ENCODE measurements around the gene SFT2D3. TPM values are rescaled to one million over a fixed set of nuclear protein-coding genes. Genes with fewer than 3 reads are reported as not detected.

The SFT2D3 gene
- not detected for polyA plus RNA-seq (2012; ENCODE audit: low read depth, missing spikeins)

GRCh38 chr2:127701193-127701650, at the start of gene SFT2D3:
Gene SFT2D3 (plus strand): TSS chr2:127701497. CDS start chr2:127701529, 32 bp downstream.
- DNase-seq (ENCODE audit: insufficient read length, low spot score) = peak; percentile 91
- FAIRE-seq = peak; percentile 98
- TF ChIP-seq POLR2A (IDR thresholded peaks at IDR 0.05; ENCODE audit: low read depth, low read length) (peak; percentile 98), PAX5 (IDR thresholded peaks at IDR 0.05; ENCODE audit: insufficient read depth, low read length, severe bottlenecking) (peak; percentile 49), SPI1 (IDR thresholded peaks at IDR 0.05; ENCODE audit: low read depth, low read length) (peak; percentile 46), POLR2AphosphoS5 (IDR thresholded peaks at IDR 0.05; ENCODE audit: low read depth, low read length) (peak; percentile 94), TAF1 (IDR thresholded peaks at IDR 0.05; ENCODE audit: low read depth, low read length) (peak; percentile 95), POU2F2 (IDR thresholded peaks at IDR 0.05; ENCODE audit: low read depth, low read length) (peak; percentile 71; the same call in 1 of the 2 replicates)

- TF ChIP-seq POU2F2 (IDR thresholded peaks at IDR 0.05; ENCODE audit: low read depth, low read length) (no peak), PAX5 (IDR thresholded peaks at IDR 0.05; ENCODE audit: insufficient read depth, low read length, severe bottlenecking) (no peak), POLR2A (IDR thresholded peaks at IDR 0.05; ENCODE audit: low read depth, low read length) (no peak), TAF1 (IDR thresholded peaks at IDR 0.05; ENCODE audit: low read depth, low read length) (no peak), SPI1 (IDR thresholded peaks at IDR 0.05; ENCODE audit: low read depth, low read length) (no peak; the same call in 1 of the 2 replicates), POLR2AphosphoS5 (IDR thresholded peaks at IDR 0.05; ENCODE audit: low read depth, low read length) (no peak)
- no peak for DNase-seq (ENCODE audit: insufficient read length, low spot score)
These were observed 49.2 kb upstream of the SFT2D3 start for GRCh38 chr2:127651971-127652550.

GRCh38 chr2:127652786-127653357, 48.4 kb upstream of the SFT2D3 start:
- TF ChIP-seq PAX5 (IDR thresholded peaks at IDR 0.05; ENCODE audit: insufficient read depth, low read length, severe bottlenecking) = no peak
- DNase-seq (ENCODE audit: insufficient read length, low spot score) (no peak), FAIRE-seq (no peak)

More at GRCh38 chr2:127651971-127652550, 49.2 kb upstream of the SFT2D3 start:
- peak; percentile 13 for FAIRE-seq

DNA sequence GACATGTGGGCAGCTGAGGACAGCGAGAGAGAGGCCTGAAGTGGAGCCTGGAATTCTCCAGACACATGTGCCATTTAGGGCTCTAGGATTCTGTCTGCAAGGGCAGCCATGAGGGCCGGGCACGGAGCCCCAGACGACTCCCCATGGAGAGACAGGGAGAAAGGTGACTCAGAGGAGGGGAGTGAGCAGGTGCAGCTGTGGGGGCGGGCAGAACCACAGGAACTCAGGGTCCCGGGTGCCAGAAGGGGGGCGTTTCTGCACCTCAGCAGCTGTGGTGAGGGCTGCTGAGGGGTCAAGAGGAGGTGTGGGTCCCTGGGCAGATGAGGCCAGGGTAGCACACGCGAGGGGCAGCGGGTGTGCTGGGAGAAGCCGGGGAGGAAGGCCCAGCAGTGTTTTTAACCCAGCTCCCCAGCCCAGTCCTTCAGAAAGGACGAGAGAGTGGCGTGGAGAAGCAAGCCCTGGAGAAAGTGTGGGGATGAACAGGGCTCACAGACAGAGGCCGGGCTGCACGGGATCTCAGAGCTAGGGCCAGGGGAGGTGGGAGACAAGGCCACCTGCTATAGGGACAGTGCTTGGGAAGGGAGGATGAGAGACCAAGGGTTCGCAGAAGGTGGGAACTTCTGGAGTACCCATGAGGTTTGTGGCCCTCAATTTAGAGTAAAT, 47.7 kb upstream of the SFT2D3 start:
- no peak for TF ChIP-seq SPI1 (IDR thresholded peaks at IDR 0.05; ENCODE audit: low read depth, low read length)
- no peak for TF ChIP-seq TAF1 (IDR thresholded peaks at IDR 0.05; ENCODE audit: low read depth, low read length)
- no peak for TF ChIP-seq POLR2AphosphoS5 (IDR thresholded peaks at IDR 0.05; ENCODE audit: low read depth, low read length)
- TF ChIP-seq PAX5 (IDR thresholded peaks at IDR 0.05; ENCODE audit: insufficient read depth, low read length, severe bottlenecking) = no peak
- no peak for TF ChIP-seq POLR2A (IDR thresholded peaks at IDR 0.05; ENCODE audit: low read depth, low read length)
- no peak for TF ChIP-seq POU2F2 (IDR thresholded peaks at IDR 0.05; ENCODE audit: low read depth, low read length)
- FAIRE-seq (no peak), DNase-seq (ENCODE audit: insufficient read length, low spot score) (no peak)

GRCh38 chr2:127654084-127654837, 47.0 kb upstream of the SFT2D3 start:
- TF ChIP-seq POLR2A (IDR thresholded peaks at IDR 0.05; ENCODE audit: low read depth, low read length) (no peak), TAF1 (IDR thresholded peaks at IDR 0.05; ENCODE audit: low read depth, low read length) (no peak), POU2F2 (IDR thresholded peaks at IDR 0.05; ENCODE audit: low read depth, low read length) (no peak), POLR2AphosphoS5 (IDR thresholded peaks at IDR 0.05; ENCODE audit: low read depth, low read length) (no peak), SPI1 (IDR thresholded peaks at IDR 0.05; ENCODE audit: low read depth, low read length) (no peak), PAX5 (IDR thresholded peaks at IDR 0.05; ENCODE audit: insufficient read depth, low read length, severe bottlenecking) (no peak)
- no peak for DNase-seq (ENCODE audit: insufficient read length, low spot score)
- FAIRE-seq = no peak

- DNase-seq (ENCODE audit: insufficient read length, low spot score) (no peak), FAIRE-seq (no peak)
- TF ChIP-seq POU2F2 (IDR thresholded peaks at IDR 0.05; ENCODE audit: low read depth, low read length) (no peak), POLR2AphosphoS5 (IDR thresholded peaks at IDR 0.05; ENCODE audit: low read depth, low read length) (no peak), TAF1 (IDR thresholded peaks at IDR 0.05; ENCODE audit: low read depth, low read length) (no peak), PAX5 (IDR thresholded peaks at IDR 0.05; ENCODE audit: insufficient read depth, low read length, severe bottlenecking) (no peak), SPI1 (IDR thresholded peaks at IDR 0.05; ENCODE audit: low read depth, low read length) (no peak), POLR2A (IDR thresholded peaks at IDR 0.05; ENCODE audit: low read depth, low read length) (no peak)
These were observed 46.5 kb upstream of the SFT2D3 start for GRCh38 chr2:127654838-127655175.

- DNase-seq (ENCODE audit: insufficient read length, low spot score) (no peak), FAIRE-seq (no peak)
- no peak for TF ChIP-seq TAF1 (IDR thresholded peaks at IDR 0.05; ENCODE audit: low read depth, low read length)
- no peak for TF ChIP-seq PAX5 (IDR thresholded peaks at IDR 0.05; ENCODE audit: insufficient read depth, low read length, severe bottlenecking)
- TF ChIP-seq SPI1 (IDR thresholded peaks at IDR 0.05; ENCODE audit: low read depth, low read length) = no peak
- no peak for TF ChIP-seq POLR2AphosphoS5 (IDR thresholded peaks at IDR 0.05; ENCODE audit: low read depth, low read length)
- TF ChIP-seq POU2F2 (IDR thresholded peaks at IDR 0.05; ENCODE audit: low read depth, low read length) = no peak
- TF ChIP-seq POLR2A (IDR thresholded peaks at IDR 0.05; ENCODE audit: low read depth, low read length) = no peak
These were observed 45.9 kb upstream of the SFT2D3 start for GRCh38 chr2:127655209-127656073.

- FAIRE-seq (no peak), DNase-seq (ENCODE audit: insufficient read length, low spot score) (no peak)
- TF ChIP-seq PAX5 (IDR thresholded peaks at IDR 0.05; ENCODE audit: insufficient read depth, low read length, severe bottlenecking) = no peak
These were observed 44.6 kb upstream of the SFT2D3 start for GRCh38 chr2:127656569-127657231.
